HG03469 (cell line): ENCODE data around the gene CNBD2.
"Not testable (repeated sequence)": the region's sequence is repeated elsewhere in the genome, so short reads cannot be mapped to it uniquely, and the experiment has no call there.

ENCODE experiments used
- ATAC-seq: cut with Tn5 transposase; IDR thresholded peaks from one replicate; pipeline ENCODE4 v1.9.1; 2021; ENCODE audit warnings: mild to moderate bottlenecking, moderate library complexity, moderate number of reproducible peaks; ENCODE audit not compliant: unreplicated experiment

CNBD2 gene

DNA sequence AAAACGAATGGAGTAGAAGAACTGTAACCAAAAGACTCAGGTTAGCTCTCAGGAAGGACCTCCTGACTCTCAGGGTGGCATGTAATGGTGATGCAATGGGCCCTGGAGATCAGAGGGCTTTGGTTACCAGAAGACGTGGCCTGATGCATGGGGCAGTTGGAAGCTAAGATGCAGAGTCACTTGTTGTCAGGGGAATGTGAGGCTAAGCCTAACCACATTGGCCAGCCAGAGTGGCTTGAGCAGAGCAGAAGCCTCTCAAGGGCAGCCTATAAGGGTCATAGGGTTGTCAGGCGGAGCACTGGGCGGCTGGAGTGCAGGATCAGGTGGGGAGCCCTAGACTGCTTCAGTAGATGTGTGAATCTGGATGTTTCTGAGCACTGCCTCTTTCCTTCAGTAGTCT lies 5.9 kb downstream of the CNBD2 start:
- no peak for ATAC-seq

DNA sequence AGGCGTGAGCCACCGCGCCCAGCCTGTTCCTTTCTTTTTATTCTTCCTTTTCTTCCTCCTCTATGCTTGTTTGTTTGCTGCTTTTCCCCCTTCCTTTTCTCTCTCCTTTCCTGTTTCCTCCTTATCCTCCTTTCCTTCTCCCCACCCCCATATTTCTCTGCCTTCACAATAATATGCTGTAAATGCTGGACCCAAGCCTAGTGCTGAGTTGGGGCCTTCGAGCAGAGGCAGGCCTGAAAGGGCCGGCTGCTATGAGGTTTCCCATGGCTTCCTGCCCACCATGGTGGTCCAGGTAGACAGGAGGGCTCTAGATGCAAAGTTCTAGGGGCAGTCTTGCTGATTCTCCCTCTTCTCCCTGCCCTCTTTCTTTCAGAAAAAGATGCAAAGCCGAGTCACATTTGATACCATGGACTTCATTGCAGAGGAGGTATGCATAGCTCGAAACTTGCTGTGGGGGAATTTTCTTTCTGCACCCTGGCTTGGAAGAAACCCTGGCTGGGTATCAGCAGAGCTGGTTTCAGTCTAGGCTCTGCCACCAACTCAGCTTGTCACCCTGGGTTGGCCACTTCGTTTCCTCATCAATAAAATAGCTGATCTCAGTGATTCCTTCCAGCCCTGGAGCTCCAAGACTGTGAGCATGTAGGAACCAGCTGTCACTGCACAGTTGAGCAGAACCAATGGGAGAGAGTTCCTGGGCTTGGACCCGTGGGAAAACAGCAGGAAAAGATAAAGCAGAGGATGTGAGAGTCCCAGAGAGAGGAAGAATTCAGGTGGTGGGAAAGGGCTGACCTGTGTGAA lies 7.4 kb downstream of the CNBD2 start:
- no peak for ATAC-seq

DNA sequence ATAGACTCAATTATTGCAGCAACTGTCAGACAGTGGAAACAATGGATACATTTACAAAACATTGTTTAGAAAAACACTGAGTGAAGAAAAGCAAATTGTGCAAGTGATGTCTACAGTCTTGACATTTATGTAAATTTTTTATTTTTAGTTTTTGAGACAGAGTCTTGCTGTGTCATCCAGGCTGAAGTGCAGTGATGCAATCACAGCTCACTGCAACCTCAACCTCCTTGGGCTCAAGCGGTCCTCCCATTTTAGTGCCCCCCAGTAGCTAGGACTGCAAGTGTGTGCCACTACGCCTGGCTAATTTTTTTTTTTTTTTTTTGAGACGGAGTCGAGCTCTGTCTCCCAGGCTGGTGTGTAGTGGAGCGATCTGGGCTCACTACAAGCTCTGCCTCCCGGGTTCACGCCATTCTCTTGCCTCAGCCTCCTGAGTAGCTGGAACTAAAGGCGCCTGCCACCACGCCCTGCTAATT lies 9.7 kb downstream of the CNBD2 start:
- ATAC-seq, result no peak

GRCh38 chr20:35979544-35979943 lies 11.2 kb downstream of the CNBD2 start:
- no peak for ATAC-seq

DNA sequence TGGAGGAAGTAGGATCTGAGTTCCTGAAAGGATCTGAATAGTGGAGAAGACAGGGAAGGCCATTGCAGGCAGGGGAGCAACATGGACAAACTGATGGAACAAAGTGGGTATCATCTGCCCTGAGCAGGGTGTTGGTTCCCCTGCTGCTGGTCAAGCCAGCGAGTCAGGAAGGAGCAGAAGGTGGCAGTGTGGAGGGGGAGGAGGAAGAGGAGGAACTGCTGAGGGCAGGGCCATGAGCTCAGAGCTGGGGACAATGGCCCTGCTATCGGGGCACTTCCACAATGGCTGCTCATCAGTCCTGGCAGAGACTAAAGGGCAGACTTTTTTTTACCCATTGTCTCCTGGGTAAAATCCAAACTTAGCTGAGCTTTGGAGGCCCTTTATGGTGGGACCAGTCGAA lies 13.6 kb downstream of the CNBD2 start:
- no peak for ATAC-seq

GRCh38 chr20:35984382-35984781 lies 16.0 kb downstream of the CNBD2 start:
- no peak for ATAC-seq

GRCh38 chr20:35985806-35986205 lies 17.4 kb downstream of the CNBD2 start:
- no peak for ATAC-seq

DNA sequence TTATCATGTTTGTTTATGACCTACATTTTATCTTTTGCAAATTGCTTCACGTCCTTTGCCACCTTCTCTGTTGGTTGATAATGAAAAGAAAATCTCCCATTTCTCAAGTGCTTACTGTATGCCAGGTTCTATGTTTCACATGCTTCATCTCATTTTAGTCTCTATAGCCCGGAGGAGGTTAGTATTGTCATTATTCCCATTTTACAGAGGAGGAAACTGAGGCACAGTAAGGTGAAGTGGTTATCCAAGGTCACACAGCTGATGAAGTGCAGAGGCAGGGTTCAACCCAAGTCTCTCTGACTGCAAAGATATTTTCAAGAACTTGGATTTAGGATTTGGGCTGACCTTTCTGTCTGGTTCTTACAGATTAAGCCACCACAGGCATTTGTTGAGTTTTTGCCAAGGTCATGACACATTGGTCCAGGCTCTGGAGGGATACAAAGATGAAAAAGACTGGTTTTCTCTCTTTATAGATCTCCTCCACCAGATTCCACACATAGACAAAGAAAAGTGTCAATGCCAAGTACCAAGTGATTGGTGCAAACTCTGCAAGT lies 20.6 kb downstream of the CNBD2 start:
- ATAC-seq, result no peak

DNA sequence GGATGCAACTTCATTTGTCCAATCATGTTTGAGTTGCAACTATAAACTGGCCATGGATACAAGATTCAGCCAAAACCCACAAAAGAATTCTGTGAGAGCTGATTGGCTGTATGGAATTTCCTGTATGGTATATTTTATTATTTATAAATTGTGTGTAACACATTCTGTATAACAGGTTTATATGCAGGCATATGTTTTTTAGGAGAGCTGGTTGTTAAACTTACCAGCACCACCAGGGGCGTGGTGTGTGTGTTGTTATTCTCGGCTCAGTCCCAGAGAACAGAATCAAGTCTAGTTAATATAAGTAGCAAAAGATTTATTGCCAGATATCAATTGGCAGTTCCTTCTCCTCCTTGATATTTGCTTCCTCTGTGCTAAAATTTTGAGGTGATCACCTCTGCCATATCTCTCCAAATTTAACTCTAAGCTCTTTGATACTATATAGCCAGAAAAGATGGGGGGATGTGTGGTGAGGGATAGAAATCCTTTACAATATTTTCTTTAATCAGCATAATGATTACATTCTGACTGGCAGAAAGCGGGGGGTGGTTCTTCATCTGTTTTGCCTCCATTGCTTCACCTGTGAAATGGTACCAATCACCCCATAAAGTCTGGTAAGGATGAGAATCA lies 22.9 kb downstream of the CNBD2 start:
- ATAC-seq, result no peak

GRCh38 chr20:35992713-35993335 lies 24.4 kb downstream of the CNBD2 start:
- no peak for ATAC-seq

DNA sequence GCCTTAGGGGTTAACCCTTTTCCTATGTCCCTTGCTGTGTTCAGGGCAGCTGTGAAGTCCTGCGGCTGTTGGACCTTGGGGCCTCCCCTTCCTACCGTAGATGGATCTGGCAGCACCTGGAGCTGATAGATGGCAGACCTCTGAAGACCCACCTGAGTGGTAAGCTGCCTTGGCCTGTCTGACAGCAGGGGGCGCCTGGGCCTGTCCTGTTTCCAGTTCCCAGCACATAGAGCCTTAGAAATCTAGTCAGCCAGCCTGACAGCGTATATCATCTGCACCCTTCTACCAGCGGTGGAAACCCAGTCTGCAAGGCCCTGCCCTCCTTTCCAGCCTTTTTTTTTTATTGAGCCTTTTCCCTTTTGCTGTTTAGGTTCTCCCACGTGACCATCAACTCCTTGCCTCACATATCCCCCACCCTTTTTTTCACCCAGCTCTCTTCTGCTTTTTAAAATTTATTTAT lies 26.6 kb downstream of the CNBD2 start:
- no peak for ATAC-seq

DNA sequence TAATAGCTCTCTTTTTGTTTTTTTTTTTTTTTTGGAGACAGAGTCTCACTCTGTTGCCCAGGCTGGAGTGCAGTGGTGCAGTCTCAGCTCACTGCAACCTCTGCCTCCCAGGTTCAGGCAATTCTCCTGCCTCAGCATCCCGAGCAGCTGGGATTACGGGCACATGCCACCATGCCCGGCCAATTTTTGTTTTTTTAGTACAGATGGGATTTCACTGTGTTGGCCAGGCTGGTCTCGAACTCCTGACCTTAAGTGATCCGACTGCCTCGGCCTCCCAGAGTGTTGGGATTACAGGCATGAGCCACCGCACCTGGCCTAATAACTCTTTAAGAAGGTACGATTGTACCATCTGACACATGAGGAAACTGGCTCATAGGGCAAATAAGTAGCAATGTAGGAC lies 28.1 kb downstream of the CNBD2 start:
- not testable (repeated sequence) for ATAC-seq

GRCh38 chr20:36001331-36001730 lies 32.9 kb downstream of the CNBD2 start:
- not testable (repeated sequence) for ATAC-seq

GRCh38 chr20:36002855-36003254 lies 34.5 kb downstream of the CNBD2 start:
- ATAC-seq, result no peak

- ATAC-seq, result no peak
Measured at GRCh38 chr20:36004045-36004444, 35.7 kb downstream of the CNBD2 start.

DNA sequence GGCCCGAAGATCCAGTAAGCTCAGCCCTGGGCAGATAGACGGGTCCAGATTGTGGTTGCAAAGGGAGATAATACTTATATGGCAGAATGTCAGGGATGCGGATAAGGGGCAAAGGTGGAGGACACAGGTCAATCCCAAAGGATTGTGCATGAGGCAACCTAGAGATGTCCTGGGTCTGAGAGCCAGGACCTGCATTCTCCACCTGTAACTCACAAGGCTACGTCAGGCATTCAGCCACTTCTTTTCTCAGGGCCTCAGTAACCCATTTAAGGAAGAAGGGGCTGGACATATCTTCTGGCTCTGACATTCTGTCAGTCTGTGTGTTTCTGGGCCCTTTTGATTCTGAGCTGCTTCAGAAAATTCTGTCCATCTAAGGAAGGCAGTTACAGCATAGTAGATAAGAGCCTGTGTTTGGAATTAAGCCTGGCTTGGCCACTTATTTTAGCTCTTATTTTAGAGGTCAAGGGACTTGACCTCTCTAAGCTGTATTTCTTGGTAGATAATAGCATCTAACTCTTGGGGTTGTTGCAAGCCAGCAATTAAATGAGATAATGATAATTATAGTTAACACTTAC lies 40.2 kb downstream of the CNBD2 start:
- ATAC-seq, result no peak

GRCh38 chr20:36010076-36010475 lies 41.7 kb downstream of the CNBD2 start:
- ATAC-seq, result no peak

DNA sequence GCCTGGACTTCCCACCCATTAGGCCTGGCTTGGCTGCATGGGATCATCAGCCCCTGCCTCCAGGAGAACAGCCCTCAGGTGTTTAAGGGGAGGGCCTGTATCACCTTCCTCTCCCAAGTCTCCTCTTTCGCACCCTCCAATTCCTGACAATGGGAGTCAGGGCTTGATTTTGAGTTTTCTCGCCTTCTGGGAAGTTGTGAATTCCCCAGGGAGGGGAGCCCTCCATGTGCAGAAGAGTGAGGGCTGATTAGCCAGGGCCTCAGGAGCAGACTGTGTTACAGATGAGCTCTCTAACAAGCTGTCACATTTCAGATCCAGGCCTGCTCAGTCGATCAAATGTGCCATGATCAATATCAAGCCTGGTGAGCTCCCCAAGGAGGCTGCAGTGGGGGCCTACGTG lies 42.4 kb downstream of the CNBD2 start:
- no peak for ATAC-seq

- no peak for ATAC-seq
Measured at GRCh38 chr20:36015806-36016403, 47.5 kb downstream of the CNBD2 start.

DNA sequence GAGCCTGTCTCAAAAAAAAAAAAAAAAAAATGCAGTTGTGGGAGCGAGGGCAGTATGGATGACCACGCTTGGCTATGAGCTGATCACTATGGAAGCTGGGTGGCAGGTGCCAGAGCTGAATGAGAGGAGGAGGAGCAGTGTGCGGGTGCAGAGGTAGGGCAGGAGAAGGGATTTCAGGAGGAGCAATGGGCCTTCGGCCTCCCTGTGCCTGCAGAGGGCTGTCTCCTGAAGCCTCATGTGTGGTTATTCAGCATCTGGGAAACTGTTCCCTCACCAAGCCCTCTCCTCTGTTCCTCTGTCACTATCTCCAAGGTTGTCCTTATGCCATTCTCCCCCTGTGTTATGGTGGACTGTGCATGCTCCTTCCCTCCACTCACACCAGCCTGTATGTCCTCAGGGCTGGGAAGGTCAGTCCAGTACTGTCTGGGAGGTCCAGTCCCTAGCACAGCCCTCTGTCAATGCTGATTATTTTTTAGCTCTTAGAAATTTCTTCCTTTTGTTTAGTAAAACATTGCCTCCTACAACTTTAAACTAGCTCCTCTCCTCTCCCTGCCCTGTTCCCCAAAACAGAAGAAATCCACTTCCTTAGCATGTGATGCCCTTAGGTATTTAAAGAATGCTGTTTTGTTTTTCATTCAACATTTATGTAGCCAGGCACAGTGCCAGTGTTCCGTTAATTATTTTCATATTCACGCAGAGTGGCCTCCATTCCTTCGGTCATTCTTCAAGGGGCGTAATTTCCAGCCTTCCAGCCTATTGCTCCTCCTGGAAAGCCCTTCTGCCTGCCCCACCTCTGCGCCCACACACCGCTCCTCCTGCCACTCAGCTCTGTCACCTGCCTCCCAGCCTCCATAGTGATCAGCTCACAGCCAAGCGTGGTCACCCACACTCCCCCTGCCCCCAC lies 48.9 kb downstream of the CNBD2 start:
- no peak for ATAC-seq
